Activated T-cell treated with anti-CD3 and anti-CD28 coated beads for 1 hour (primary cell): ENCODE measurements around the gene ATP6V0A1.
"Not testable (repeated sequence)": the region's sequence is repeated elsewhere in the genome, so short reads cannot be mapped to it uniquely, and the experiment has no call there.

Experiments used
- DNase-seq: peaks from one replicate; pipeline ENCODE4 v3.0.0-alpha.2; 2020; ENCODE audit warnings: low read depth

The ATP6V0A1 gene

DNA sequence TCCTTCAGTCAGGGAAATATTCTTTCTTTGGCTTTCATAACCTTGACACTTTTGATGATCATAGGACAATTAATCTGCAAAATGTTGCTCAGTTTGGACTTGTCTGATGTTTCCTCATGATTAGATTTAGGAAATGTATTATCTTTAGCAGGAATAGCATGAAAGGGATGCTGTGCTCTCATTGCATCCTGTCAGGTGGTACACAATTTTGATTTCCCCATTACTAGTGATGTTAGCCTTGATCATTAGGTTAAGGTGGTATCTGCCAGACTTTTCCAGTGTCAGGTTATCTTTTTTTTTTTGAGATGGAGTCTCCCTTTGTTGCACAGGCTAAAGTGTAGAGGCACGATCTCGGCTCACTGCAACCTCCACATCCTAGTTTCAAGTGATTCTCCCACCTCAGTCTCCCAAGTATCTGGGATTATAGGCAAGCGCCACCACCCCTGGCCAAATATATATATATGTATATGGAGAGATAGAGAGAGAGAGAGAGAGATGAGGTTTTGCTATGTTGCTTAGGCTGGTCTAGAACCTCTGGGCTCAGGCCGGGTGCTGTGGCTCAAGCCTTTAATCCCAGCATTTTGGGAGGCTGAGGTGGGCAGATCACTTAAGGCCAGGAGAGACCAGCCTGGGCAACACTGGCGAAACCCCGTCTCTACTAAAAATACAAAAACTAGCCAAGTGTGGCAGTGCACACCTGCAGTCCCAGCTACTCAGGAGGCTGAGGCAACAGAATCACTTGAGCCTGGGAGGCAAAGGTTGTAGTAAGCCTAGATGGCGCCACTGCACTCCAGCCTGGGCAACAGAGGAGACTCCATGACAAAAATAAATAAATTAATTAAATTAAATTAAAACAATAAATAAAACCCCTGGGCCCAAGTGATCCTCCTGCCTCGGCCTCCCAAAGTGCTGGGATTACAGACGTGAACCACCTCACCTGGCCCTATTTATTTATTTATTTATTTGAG lies 19.8 kb upstream of the ATP6V0A1 start:
- no peak for DNase-seq

DNA sequence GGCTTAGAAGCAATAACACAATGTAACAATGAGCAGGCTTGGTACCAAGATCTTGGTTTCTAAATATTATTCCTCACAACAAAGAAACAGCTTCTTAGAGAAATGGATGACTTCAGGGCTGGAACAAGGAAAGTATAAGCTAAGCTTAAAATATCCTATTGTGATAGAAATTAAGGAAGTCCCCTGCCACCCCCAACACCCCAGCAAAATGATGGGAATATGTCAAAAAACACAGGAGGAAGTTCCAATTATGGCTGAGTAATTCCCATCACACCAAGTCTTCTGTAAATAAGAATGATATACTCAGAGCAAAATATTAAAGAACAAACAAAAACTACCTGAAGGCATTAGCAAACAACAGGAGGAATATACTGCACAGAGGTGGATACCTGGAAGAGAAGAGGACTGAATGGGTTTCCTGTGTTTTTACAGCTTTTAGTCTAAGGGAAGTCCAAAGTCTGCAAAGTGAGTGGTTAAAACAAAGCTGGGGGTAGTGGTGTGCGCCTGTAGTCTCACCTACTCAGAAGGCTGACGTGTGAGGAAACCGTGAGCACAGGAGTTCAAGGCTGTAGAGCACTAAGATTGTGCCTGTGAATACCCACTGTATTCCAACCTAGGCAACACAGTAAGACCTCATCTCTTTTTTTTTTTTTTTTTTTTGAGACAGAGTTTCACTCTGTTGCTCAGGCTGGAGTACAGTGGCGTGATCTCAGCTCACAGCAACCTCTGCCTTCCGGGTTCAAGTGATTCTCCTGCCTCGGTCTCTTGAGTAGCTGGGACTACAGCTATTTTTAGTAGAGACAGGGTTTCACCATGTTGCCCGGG lies 17.1 kb upstream of the ATP6V0A1 start:
- no peak for DNase-seq

DNA sequence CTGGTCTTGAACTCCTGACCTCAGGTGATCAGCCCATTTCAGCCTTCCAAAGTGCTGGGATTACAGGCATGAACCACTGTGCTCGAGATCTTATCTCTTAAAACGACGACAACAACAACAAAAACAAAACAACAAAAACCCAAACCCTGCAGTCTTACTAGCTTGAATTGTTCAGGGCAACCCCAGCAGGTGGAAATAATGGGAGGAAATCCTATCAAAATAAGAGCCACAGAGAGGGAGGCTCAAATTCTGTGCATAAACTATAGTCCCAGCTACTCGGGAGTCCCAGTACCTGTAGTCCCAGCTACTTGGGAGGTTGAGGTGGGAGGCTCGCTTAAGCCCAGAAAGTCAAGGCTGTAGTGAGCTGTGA lies 16.5 kb upstream of the ATP6V0A1 start:
- no peak for DNase-seq

DNA sequence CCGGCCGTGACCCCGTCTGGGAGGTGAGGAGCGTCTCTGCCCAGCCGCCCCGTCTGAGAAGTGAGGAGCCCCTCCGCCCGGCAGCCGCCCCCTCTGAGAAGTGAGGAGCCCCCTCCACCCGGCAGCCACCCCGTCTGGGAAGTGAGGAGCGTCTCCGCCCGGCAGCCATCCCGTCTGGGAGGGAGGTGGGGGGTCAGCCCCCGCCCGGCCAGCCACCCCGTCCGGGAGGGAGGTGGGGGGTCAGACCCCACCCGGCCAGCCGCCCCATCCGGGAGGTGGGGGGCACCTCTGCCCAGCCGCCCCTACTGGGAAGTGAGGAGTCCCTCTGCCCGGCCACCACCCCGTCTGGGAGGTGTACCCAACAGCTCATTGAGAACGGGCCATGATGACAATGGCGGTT lies 9.5 kb upstream of the ATP6V0A1 start:
- DNase-seq: not testable (repeated sequence)

DNA sequence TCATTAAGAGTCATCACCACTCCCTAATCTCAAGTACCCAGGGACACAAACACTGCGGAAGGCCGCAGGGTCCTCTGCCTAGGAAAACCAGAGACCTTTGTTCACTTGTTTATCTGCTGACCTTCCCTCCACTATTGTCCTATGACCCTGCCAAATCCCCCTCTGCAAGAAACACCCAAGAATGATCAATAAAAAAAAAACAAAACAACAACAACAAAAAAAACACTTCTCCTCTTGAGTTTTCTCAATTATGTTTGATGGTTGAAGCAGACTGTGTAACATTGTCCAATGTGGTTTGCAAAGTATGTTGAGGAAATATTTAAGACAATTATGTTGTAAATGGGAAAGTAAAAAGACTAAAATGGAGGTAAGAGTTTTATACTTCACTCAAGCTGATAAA lies 8.8 kb upstream of the ATP6V0A1 start:
- not testable (repeated sequence) for DNase-seq

DNA sequence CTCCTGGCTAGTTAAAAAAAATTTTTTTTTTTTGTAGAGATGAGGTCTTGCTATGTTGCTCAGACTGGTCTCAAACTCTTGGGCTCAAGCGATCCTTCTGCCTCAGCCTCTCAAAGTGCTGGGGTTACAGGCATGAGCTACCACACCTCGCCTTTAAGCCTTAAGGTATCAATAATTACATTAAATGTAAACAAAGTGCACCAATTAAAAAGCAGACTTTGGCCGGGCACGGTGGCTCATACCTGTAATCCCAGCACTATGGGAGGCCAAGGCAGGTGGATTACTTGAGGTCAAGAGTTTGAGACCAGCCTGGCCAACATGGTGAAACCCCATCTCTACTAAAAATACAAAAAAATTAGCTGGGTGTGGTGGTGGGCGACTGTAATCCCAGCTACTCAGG lies 7.4 kb upstream of the ATP6V0A1 start:
- not testable (repeated sequence) for DNase-seq

DNA sequence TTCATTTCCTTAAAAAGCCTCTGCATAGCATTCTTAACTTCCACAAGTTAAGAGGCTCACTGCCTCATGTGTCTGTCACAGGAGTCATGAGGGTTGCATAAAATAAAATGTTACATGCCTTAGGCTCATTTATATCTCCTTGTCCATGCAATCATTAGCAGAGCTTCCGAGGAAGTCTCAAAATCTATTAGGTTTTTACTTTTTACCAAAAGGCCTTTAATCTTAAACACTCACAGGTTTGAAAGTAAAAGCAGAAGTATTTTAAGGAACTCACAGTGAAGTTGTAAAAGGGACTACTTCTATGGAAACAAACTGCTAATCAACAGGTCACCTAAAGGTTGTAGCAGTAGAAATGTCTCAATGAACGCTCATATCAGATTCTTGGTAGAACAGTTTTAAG lies 5.2 kb upstream of the ATP6V0A1 start:
- DNase-seq: no peak

DNA sequence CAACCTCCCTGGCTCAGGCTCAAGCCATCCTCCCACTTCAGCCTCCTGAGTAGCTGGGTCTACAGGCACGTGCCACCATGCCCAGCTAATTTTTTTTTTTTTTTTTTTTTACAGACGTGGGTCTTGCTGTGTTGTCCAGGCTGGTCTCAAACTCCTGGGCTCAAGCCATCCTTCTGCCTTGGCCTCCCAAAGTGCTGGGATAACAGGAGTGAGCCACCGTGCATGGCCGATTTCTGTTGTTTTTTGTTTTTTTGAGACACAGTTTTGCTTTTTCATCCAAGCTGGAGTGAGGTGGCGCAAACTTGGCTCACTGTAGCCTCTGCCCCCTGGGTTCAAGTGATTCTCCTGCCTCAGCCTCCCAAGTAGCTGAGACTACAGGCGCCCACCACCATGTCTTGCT lies 3.7 kb upstream of the ATP6V0A1 start:
- not testable (repeated sequence) for DNase-seq

DNA sequence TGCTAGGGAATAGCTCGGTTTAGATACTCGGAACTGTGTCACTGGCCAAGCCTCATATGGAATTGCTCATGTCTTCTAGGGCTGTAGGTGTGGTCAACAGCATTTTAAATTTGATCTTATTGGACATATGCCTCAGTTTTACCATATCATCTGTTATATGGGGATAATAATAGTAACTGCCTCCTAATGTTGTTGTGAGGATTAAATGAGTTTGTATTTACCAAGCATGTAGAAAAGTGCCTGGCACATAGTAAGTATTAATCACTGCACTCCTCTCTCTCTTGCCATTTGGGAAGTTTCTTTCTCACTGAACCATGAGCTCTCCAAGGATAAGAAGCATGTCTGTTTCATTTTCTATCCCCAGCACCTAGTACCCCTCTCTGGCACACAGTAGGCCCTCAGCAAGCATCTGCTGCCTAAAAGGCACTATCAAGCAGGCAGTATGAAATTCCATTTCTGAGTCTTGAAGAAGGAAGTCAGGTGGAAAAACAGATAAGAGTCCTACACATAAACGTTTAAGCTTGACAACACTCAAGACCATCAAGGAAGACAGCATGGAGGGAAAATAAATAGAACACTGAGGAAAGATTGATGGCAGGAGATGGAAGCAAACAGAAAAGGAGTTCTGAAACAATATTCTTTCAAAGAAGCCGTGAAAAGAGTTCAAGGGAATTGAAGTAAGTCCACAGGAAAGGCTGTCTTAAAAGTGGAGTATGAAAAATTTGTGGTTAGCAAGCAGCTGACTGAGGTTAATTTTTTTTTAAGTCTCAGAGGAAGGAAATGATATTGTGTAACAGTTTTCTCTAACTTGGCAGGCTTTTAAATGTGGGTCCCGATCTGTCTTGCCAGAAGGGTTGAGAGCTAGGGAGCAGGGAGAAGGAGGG lies 2.2 kb upstream of the ATP6V0A1 start:
- DNase-seq: no peak

DNA sequence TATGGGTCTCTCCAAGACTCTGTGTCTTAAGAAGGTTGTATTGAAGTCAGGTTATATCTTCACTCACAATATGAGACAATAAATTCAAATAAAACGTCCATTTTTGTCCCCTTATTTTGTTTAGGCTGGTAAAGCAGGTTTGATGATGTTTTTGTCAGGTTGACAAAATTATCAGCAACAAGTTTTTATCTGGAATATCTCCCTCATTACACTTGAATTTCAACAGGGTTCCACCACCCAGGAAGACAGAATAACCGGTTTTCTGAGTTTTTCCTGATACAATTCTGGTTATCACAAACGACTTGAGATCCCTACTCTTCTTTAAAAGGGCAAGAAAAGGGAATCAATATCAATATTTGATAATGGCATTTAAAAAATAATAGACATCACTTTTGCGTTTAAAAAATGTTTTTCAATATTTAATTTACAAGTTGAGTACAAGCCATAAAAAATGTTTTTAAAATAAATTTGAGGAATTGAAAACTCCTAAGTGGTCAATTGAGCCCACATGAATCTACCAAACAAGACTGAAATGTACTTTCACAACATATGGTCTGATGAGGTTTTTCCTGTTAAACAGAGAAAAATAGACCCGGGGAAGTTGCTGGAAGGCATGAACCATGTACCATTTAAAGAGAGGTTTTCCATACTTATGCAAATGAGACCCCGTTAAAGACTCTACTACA lies 1.4 kb upstream of the ATP6V0A1 start:
- DNase-seq: no peak

DNA sequence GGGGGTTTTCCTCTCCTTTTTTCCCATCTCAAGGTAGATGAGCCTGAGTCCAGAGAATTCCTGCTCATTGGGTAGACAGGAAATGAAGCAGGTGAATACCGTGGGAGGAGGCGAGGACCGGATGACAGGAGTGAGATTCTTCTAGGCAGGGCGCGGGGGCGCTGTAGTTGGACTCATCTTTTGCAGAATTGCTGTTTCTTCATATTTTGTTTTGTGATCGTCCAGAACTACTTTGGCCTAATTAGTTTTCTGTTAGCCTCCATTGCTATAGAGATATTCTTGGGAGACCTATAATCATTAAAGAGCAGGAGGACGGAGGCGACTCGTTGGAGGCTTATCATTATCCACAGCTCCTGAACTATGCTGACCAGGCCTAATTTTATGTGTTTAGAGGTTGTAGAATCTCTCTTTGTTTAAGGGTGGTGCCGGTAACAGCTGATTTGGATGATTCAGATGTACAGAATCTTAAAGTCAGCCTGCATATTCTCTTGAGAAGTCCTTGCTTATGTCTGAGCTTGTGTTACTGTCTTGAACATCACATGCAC lies 650 bp downstream of the ATP6V0A1 start:
- DNase-seq: no peak

DNA sequence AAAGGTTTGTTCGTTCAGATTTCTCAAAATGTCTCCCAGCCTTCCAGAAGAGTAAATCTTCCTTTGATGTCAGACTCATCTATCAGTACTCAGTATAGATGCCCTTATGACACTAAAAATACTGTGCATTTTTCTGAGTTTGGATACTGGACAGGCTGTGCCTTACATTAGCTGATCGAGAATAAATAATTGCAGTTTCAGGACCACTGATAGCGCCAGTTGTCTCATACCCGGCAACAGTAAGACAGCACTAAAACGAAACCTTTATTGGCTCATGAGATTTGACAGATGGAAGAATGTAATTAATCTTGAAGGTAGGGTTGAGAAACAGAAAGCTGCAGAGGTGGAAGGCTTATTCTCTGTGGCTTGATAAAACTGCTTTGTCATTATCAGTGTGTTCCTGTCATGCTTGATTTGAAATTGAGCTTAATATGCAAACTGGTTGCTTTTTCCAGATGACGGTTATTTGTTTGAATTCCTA lies 1.2 kb downstream of the ATP6V0A1 start:
- no peak for DNase-seq

DNA sequence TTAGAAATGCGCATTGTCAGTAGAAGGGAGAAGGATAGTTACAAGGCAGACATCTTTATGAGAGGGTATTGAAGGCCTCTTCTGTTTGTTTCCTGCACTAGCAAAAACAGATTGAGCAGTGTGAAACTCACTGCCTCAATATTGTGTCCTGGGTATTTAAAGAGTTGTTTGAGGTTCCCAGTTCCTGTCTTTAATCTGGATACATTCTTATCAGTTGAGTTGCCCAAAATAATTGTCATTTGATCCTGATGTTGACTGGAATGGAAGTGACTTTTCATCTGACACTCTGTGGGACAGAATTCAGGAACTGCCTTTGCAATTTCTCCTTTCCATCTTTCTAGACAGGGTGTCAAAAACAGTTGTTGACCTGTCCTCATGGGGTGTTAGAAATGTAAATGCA lies 1.7 kb downstream of the ATP6V0A1 start:
- no peak for DNase-seq

DNA sequence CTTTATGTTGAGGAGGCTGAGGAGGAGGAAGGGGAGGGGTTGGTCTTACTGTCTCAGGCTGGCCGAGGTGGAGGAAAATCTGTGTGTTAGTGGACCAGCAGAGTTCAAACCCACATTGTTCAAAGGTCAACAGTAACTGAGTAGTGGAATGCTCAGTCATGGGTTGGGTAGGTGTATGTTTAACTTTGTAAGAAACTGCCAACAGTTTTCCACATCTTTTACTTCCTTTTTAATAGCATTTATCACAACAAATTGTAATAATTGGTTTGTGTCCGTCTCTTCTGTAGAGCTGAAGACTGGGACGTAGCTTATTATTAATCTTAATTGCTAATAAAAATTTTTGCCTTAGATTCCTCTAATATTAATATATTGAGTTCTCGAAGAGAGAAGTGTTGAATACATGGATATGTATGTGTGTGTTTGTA lies 5.3 kb downstream of the ATP6V0A1 start:
- no peak for DNase-seq

DNA sequence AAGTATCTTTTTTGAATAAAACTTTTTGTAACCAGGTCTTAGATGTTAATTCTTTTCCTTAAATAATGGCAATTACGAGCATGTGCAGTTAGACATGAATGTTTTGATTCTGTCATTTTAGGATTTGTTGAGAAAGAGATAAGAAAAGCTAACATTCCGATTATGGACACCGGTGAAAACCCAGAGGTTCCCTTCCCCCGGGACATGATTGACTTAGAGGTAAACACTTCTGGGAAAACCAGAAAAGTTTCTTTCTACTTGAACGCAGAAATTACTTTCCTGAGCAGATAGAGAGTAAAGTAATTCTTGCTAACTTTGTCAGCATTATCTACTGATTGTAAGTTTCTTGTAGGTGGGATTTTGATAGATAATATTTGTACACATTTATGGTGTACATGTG lies 9.2 kb downstream of the ATP6V0A1 start:
- no peak for DNase-seq

DNA sequence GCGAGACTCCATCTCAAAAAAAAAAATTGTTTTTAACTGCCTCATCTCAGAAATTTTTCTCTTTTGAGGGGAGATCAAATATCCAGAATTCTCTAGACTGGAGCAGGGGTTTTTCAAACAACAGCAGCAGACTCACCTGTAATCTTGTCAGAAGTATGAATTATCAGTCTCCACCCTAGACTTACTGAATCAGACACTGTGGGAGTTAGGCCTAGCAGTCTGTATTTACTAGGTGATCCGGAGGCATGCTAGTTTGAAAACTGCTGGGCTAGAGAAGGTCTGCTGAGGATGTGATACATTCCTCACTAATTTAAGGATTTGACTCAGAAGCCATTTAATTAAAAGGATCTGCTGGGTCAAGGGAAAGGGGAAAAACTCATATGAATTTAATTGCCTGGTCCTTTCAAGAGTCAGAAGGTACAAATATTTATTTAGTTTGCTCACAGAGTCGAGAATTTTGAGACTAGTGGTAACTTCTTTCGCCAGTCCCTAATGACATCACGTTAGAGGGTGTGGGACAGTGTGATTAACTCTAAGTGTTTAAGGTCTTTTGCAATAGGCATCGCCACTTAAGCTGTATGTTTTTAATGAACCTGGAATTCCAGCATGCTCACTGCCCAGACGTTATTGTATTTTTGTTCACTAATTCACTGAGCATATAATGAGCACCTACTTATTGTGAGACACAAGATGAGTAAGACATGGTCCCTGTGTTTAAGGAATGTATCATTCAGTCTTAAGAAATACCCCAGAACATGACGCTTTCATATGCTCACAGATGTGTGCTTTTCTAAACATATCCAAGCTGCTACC lies 14.2 kb downstream of the ATP6V0A1 start:
- DNase-seq: no peak

DNA sequence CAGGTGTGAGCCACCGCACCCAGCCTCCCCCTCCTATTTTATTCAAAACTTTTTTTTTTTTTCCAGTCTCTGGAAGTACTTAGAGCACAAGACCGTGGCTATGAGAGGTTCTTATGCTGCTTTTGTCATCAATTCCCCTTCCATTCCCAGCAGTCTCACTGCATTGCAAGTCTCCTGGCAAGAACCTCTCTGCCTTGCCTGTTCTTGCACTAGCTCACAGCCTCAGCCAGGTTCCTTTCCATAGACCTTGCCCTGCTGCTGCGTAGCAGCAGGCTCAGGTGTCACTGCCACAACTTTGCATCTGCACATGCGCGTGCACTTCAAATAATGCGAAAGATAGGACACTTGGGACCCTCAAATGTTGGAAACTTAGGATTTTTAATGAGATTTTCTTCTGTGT lies 15.6 kb downstream of the ATP6V0A1 start:
- no peak for DNase-seq

DNA sequence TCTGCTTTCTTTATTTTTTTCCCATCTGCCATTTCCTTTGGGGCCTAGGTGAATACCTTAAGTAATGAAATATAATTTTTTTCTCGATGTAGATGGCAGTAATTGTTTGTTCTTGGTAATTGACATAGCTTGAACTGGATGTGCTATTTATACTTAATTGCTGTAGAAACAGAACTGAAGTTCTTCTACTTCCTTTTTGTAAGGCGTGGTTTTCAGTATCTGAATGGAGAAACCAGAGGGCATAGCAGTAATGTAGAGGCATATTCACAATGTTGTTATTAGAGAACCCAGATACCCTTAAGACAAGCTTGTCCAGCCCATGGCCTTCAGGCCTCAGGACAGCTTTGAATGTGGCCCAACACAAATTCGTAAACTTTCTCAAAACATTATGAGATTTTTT lies 16.4 kb downstream of the ATP6V0A1 start:
- DNase-seq: no peak

DNA sequence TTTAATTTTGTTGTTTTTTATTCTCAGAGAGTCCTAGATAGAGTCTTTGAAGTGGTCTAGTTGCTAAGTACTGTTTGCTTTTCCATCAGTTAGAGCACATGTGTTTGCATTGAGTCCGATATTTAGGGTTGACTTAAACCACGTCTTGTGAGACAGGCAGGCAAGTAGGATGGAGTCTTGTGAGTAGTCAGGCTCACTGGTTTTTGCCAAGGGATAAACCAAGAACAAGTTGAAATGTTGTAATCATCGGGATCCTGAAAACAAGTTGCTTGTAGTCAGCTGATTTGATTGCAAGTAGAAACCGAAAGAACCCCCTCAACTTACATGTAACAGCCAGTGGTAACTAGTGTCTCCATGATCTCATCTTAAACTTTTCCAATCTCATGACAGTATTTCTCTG lies 17.2 kb downstream of the ATP6V0A1 start:
- DNase-seq: no peak

DNA sequence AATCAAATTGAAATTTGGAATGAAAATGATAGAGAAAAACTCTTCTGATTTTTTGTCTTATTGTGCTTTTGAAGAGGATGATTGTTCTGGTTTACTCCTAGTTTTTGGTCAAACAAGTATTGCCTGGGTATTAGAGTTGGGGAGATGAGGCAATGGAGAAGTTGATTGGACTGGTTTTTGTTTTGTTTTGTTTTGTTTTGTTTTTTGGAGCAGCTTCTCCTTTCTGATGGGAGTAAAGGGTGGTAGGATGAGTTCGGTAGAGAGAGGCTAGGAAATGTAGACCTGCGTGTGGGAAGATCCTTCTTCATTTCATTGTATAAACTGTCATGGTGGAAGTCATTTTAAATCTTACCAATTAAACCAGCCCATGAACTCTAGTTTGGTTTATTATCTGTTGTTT lies 17.7 kb downstream of the ATP6V0A1 start:
- no peak for DNase-seq
